Neural cell (in vitro differentiated cells): ENCODE data around the gene CYP26B1. TPM values are rescaled to one million over a fixed set of nuclear protein-coding genes. Genes with fewer than 3 reads are reported as not detected.

Source experiments
- H2AFZ ChIP-seq: fragments of 200-600, 300-800 bp; sonication (generic), shearing (Covaris generic); 2 replicates; pipeline ENCODE4 v1.6.0; 2014; ENCODE audit warnings: low read depth, mild to moderate bottlenecking, antibody characterized with exemption, low read length, moderate library complexity
- H3F3A ChIP-seq: fragments of 200-600 bp; shearing (Covaris generic); 2 replicates; pipeline ENCODE4 v1.6.1; 2016; ENCODE audit warnings: mild to moderate bottlenecking, moderate library complexity, mixed read lengths, antibody characterized with exemption, low read length; ENCODE audit not compliant: insufficient read depth, poor library complexity, severe bottlenecking
- H3K27ac ChIP-seq: fragments of 200-600, 300-800 bp; sonication (generic), shearing (Covaris generic); 2 replicates; pipeline ENCODE4 v1.5.1; 2014; ENCODE audit warnings: mild to moderate bottlenecking, low read length, moderate library complexity
- H3K27me3 ChIP-seq: fragments of 300-800, 200-600 bp; sonication (generic), shearing (Covaris generic); 2 replicates; pipeline ENCODE4 v1.6.0; 2014; ENCODE audit warnings: mild to moderate bottlenecking, low read depth, low read length, moderate library complexity; ENCODE audit not compliant: insufficient read depth
- H3K36me3 ChIP-seq: fragments of 300-800, 200-600 bp; sonication (generic), shearing (Covaris generic); 2 replicates; pipeline ENCODE4 v1.5.1; 2014; ENCODE audit warnings: mild to moderate bottlenecking, antibody characterized with exemption, low read length, moderate library complexity; ENCODE audit not compliant: insufficient read depth
- H3K4me2 ChIP-seq: fragments of 300-800, 200-600 bp; sonication (generic), shearing (Covaris generic); 2 replicates; pipeline ENCODE4 v1.6.0; 2014; ENCODE audit warnings: mild to moderate bottlenecking, low read length
- H3K4me3 ChIP-seq: fragments of 300-800, 200-600 bp; sonication (generic), shearing (Covaris generic); 2 replicates; pipeline ENCODE4 v1.5.1; 2014; ENCODE audit warnings: mild to moderate bottlenecking, low read length, moderate library complexity
- H3K79me2 ChIP-seq: fragments of 200-600 bp; shearing (Covaris generic); replicated peaks from 2 replicates; pipeline ENCODE4 v1.6.0; 2014; ENCODE audit warnings: mild to moderate bottlenecking, low read length, moderate library complexity; ENCODE audit not compliant: insufficient read depth
- H3K9ac ChIP-seq: fragments of 300-800, 200-600 bp; sonication (generic), shearing (Covaris generic); 2 replicates; pipeline ENCODE4 v1.6.1; 2016; ENCODE audit warnings: mild to moderate bottlenecking, low read length, mixed read lengths
- H3K9me2 ChIP-seq: fragments of 200-600 bp; shearing (Covaris generic); 2 replicates; pipeline ENCODE4 v1.6.1; 2016; ENCODE audit warnings: mild to moderate bottlenecking, low read length, mixed read lengths; ENCODE audit not compliant: insufficient read depth
- H3K9me3 ChIP-seq: fragments of 200-600, 300-800 bp; sonication (generic), shearing (Covaris generic); 2 replicates; pipeline ENCODE4 v1.6.1; 2016; ENCODE audit warnings: mild to moderate bottlenecking, mixed run types, low read length, moderate library complexity, mixed read lengths
- H4K20me1 ChIP-seq: fragments of 200-600 bp; shearing (Covaris generic); 2 replicates; pipeline ENCODE4 v1.6.1; 2016; ENCODE audit warnings: mild to moderate bottlenecking, mixed run types; ENCODE audit not compliant: insufficient read depth
- CTCF ChIP-seq: fragments of 450-650 bp; IDR thresholded peaks from 2 replicates; pipeline ENCODE4 v1.5.1; 2014; ENCODE audit warnings: antibody characterized with exemption, mild to moderate bottlenecking, moderate library complexity; ENCODE audit not compliant: poor library complexity, severe bottlenecking
- EP300 ChIP-seq: fragments of 450-650 bp; conservative IDR thresholded peaks from 2 replicates; pipeline ENCODE4 v1.6.1; 2014; ENCODE audit warnings: antibody characterized with exemption, mild to moderate bottlenecking, moderate library complexity; ENCODE audit not compliant: poor library complexity, severe bottlenecking
- EZH2 ChIP-seq: fragments of 200-600, 300-800 bp; shearing (Covaris generic), sonication (generic); IDR thresholded peaks from 2 replicates; pipeline ENCODE4 v1.6.1; 2014; ENCODE audit warnings: antibody characterized with exemption, low read length, borderline replicate concordance, mild to moderate bottlenecking; ENCODE audit not compliant: insufficient read depth, poor library complexity, severe bottlenecking
- MXI1 ChIP-seq: fragments of 450-650 bp; conservative IDR thresholded peaks from 2 replicates; pipeline ENCODE4 v1.6.1; 2014; ENCODE audit warnings: antibody characterized with exemption, mild to moderate bottlenecking; ENCODE audit not compliant: poor library complexity, severe bottlenecking
- POLR2AphosphoS5 ChIP-seq: IDR thresholded peaks from 2 replicates; pipeline ENCODE4 v1.6.1; 2012
- RAD21 ChIP-seq: fragments of 450-650 bp; conservative IDR thresholded peaks from 2 replicates; pipeline ENCODE4 v1.6.1; 2014; ENCODE audit warnings: antibody characterized with exemption, mild to moderate bottlenecking, moderate library complexity
- REST ChIP-seq: IDR thresholded peaks from 2 replicates; pipeline ENCODE4 v1.6.1; 2012; ENCODE audit warnings: borderline replicate concordance
- polyA plus RNA-seq: library from polyadenylated mRNA; depleted of rRNA; stranded (reverse); fragments of >200 nt; gene quantifications from 2 replicates; pipeline ENCODE4 v1.2.3, GENCODE V29; 2014

The CYP26B1 gene
- polyA plus RNA-seq, 1 donor from 2014 or later, result 0.83 TPM

GRCh38 chr2:72183466-72183865 lies 35.8 kb upstream of the CYP26B1 start:
- Histone ChIP-seq H4K20me1 (no peaks in the 10 kb centered on the region), H2AFZ (no peak overlapping the region), H3K36me3 (peaks cover under 1% of the 10 kb centered on the region), H3K79me2 (no peaks in the 10 kb centered on the region), H3K9me3 (no peaks in the 10 kb centered on the region), H3K4me3 (no peak overlapping the region), H3K9ac (no peak overlapping the region), H3K27me3 (no peaks in the 10 kb centered on the region), H3F3A (no peaks in the 10 kb centered on the region), H3K4me2 (no peak overlapping the region), H3K27ac (no peak overlapping the region), H3K9me2 (no peaks in the 10 kb centered on the region)
- no peak for TF ChIP-seq RAD21
- no peak for TF ChIP-seq REST
- TF ChIP-seq MXI1, result no peak
- no peak for TF ChIP-seq EP300
- TF ChIP-seq EZH2, result no peak
- no peak for TF ChIP-seq POLR2AphosphoS5

- Histone ChIP-seq H3K9ac (no peak overlapping the region), H4K20me1 (no peaks in the 10 kb centered on the region), H3K36me3 (peaks cover 5% of the 10 kb centered on the region), H2AFZ (no peak overlapping the region), H3K4me3 (no peak overlapping the region), H3K27me3 (no peaks in the 10 kb centered on the region), H3K79me2 (no peaks in the 10 kb centered on the region), H3K4me2 (no peak overlapping the region), H3K27ac (no peak overlapping the region), H3K9me2 (no peaks in the 10 kb centered on the region), H3F3A (no peaks in the 10 kb centered on the region), H3K9me3 (no peaks in the 10 kb centered on the region)
- TF ChIP-seq EP300 (no peak), REST (no peak), POLR2AphosphoS5 (no peak), RAD21 (no peak), CTCF (no peak)
These were observed 35.4 kb upstream of the CYP26B1 start for GRCh38 chr2:72183016-72183415.
